ENCODE data around the gene CRABP2. TPM values are rescaled to one million over a fixed set of nuclear protein-coding genes. Genes with fewer than 3 reads are reported as not detected.

Gene CRABP2
- polyA plus RNA-seq, 1 of the 3 experiments (the other 2 are of a cell fraction), result 42.1 TPM

GRCh38 chr1:156691665-156692440, 13.5 kb downstream of the CRABP2 start:
- ChIA-PET CTCF (interaction anchor here (1.2 to 45.5 kb wide), 9 partner anchors 13 to 236 kb away, joined by 4 to 2702 read pairs (median 71); partner anchors contain the start of genes CRABP2, INSRR, ISG20L2 and METTL25B), POLR2A (interaction anchor here (1.0 to 4.3 kb wide), 4 partner anchors 10 to 37 kb away, joined by 3 to 57 read pairs (median 16); partner anchors contain the start of genes CRABP2, ISG20L2 and METTL25B)
- H3K9me2 ChIP-seq, result no peaks in the 10 kb centered on the region
- no peak overlapping the region for H2AFZ ChIP-seq (ENCODE audit: low read depth)
- no peak overlapping the region for H3K4me3 ChIP-seq (ENCODE audit: low read depth in 2 of 2, low read length in 1 of 2)
- 75% methylated on average over 16 of the region's 20 CpGs for WGBS (ENCODE audit: low lambda C conversion rate)
- peak; percentile 7; the same call in 1 of the 2 replicates for TF ChIP-seq SMC3 (IDR thresholded peaks at IDR 0.05; ENCODE audit: low read depth, low read length)
- no peak for TF ChIP-seq EZH2phosphoT487 (IDR thresholded peaks at IDR 0.05; ENCODE audit: borderline replicate concordance, low read depth)
- peak overlapping the region in 1 of 2 experiments; percentile 86; a peak in 2 of 4 replicates for H3K27ac ChIP-seq (ENCODE audit: low read depth in 2 of 2, low read length in 1 of 2)
- no peak overlapping the region for H3K9ac ChIP-seq
- no peaks in the 10 kb centered on the region for H3K27me3 ChIP-seq (ENCODE audit: insufficient read depth)
- no peak for DNase-seq
- H3K4me1 ChIP-seq (ENCODE audit: control insufficient read depth in 1 of 2, insufficient read depth in 2 of 2, low read depth in 1 of 2, low read length in 1 of 2), result peaks cover 14 to 58% of the 10 kb centered on the region in 2 experiments; a peak in 3 of 4 replicates
- no peaks in the 10 kb centered on the region for H3K36me3 ChIP-seq (replicated peaks in 1 of 2; ENCODE audit: control insufficient read depth in 1 of 2, insufficient read depth in 2 of 2, low read length in 1 of 2)
- H4K20me1 ChIP-seq (ENCODE audit: insufficient read depth), result no peaks in the 10 kb centered on the region
- no peaks in the 10 kb centered on the region for H3K9me3 ChIP-seq
- no peaks in the 10 kb centered on the region for H3K79me2 ChIP-seq (ENCODE audit: insufficient read depth)
- peak overlapping the region; percentile 41; the same call in 1 of the 2 replicates for H3K4me2 ChIP-seq
- H3F3A ChIP-seq (replicated peaks; ENCODE audit: insufficient read depth), result peaks cover 15% of the 10 kb centered on the region

- H3K4me1 ChIP-seq (ENCODE audit: control insufficient read depth in 1 of 2, insufficient read depth in 2 of 2, low read depth in 1 of 2, low read length in 1 of 2), result peaks cover 14 to 55% of the 10 kb centered on the region in 2 experiments; a peak in 3 of 4 replicates
- ChIA-PET POLR2A (interaction anchor here (1.4 to 4.3 kb wide), 4 partner anchors 10 to 38 kb away, joined by 6 to 57 read pairs (median 32); partner anchors contain the start of genes CRABP2, ISG20L2 and METTL25B), CTCF (interaction anchor here (1.2 to 45.5 kb wide), 12 partner anchors 12 to 237 kb away, joined by 4 to 2702 read pairs (median 53); partner anchors contain the start of genes CRABP2, INSRR, ISG20L2 and METTL25B)
- peaks cover 11% of the 10 kb centered on the region for H3F3A ChIP-seq (replicated peaks; ENCODE audit: insufficient read depth)
- TF ChIP-seq, protein P1, sequence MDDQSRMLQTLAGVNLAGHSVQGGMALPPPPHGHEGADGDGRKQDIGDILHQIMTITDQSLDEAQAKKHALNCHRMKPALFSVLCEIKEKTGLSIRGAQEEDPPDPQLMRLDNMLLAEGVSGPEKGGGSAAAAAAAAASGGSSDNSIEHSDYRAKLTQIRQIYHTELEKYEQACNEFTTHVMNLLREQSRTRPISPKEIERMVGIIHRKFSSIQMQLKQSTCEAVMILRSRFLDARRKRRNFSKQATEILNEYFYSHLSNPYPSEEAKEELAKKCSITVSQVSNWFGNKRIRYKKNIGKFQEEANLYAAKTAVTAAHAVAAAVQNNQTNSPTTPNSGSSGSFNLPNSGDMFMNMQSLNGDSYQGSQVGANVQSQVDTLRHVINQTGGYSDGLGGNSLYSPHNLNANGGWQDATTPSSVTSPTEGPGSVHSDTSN (IDR thresholded peaks at IDR 0.05), result no peak
- TF ChIP-seq CTCF (IDR thresholded peaks at IDR 0.05) (no peak), POLR2AphosphoS5 (IDR thresholded peaks at IDR 0.05; ENCODE audit: low read depth, low read length) (no peak), GATA2 (CRISPR knock-in tag; IDR thresholded peaks at IDR 0.05) (no peak), FOXJ3 (CRISPR knock-in tag; IDR thresholded peaks at IDR 0.05) (no peak), NFIC (IDR thresholded peaks at IDR 0.05; ENCODE audit: borderline replicate concordance) (no peak), TCF12 (IDR thresholded peaks at IDR 0.05) (no peak), ZBTB33 (IDR thresholded peaks at IDR 0.05; ENCODE audit: borderline replicate concordance, low read depth) (no peak), SMC3 (IDR thresholded peaks at IDR 0.05; ENCODE audit: low read depth, low read length) (no peak), FOXM1 (IDR thresholded peaks at IDR 0.05; ENCODE audit: low read depth) (no peak)
- TF ChIP-seq, protein P2, sequence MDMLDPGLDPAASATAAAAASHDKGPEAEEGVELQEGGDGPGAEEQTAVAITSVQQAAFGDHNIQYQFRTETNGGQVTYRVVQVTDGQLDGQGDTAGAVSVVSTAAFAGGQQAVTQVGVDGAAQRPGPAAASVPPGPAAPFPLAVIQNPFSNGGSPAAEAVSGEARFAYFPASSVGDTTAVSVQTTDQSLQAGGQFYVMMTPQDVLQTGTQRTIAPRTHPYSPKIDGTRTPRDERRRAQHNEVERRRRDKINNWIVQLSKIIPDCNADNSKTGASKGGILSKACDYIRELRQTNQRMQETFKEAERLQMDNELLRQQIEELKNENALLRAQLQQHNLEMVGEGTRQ (IDR thresholded peaks at IDR 0.05; ENCODE audit: borderline replicate concordance, low read depth, low read length), result no peak
- WGBS (ENCODE audit: low lambda C conversion rate), result 92% methylated on average over 10 of the region's 10 CpGs
- H3K27ac ChIP-seq (ENCODE audit: low read depth in 2 of 2, low read length in 1 of 2), result peak overlapping the region in 1 of 2 experiments; percentile 86; a peak in 2 of 4 replicates
- no peaks in the 10 kb centered on the region for H3K9me2 ChIP-seq
- no peaks in the 10 kb centered on the region for H3K79me2 ChIP-seq (ENCODE audit: insufficient read depth)
- no peaks in the 10 kb centered on the region for H3K27me3 ChIP-seq (ENCODE audit: insufficient read depth)
- no peak overlapping the region for H2AFZ ChIP-seq (ENCODE audit: low read depth)
- no peaks in the 10 kb centered on the region for H3K36me3 ChIP-seq (replicated peaks in 1 of 2; ENCODE audit: control insufficient read depth in 1 of 2, insufficient read depth in 2 of 2, low read length in 1 of 2)
- no peak for DNase-seq
- H3K9me3 ChIP-seq, result no peaks in the 10 kb centered on the region
- H3K4me2 ChIP-seq, result no peak overlapping the region
- no peak overlapping the region for H3K9ac ChIP-seq
- H3K4me3 ChIP-seq (ENCODE audit: low read depth in 2 of 2, low read length in 1 of 2), result no peak overlapping the region
- H4K20me1 ChIP-seq (ENCODE audit: insufficient read depth), result no peaks in the 10 kb centered on the region
Measured at GRCh38 chr1:156691191-156691590, 14.2 kb downstream of the CRABP2 start.

Measured in SK-N-SH (cell line).